Psoas muscle (tissue), 8 donors: ENCODE data around the gene ETV1. TPM values are rescaled to one million over a fixed set of nuclear protein-coding genes. Genes with fewer than 3 reads are reported as not detected.

ENCODE experiments used
- ATAC-seq, 4 donors: fragments of 200-7000 bp; cut with Tn5 transposase; one replicate each; pipeline ENCODE4 v1.9.1; 2020; ENCODE audit warnings: moderate library complexity in 3 of 4, mild to moderate bottlenecking in 2 of 4
- DNase-seq, 2 donors: peaks; one replicate each; pipeline ENCODE4 v3.0.0-alpha.2; 2020
- H3K27ac ChIP-seq: fragments of 200-600 bp; one replicate; pipeline ENCODE4 v1.8.0; 2022
- H3K27me3 ChIP-seq, 3 donors: fragments of 200-600 bp in 1 of 3; one replicate each; pipeline versions ENCODE4 v1.6.1 to v1.8.0; 2013 to 2022; ENCODE audit warnings: low read length in 2 of 3, mild to moderate bottlenecking in 2 of 3, moderate library complexity in 1 of 3; ENCODE audit not compliant: insufficient read depth in 3 of 3
- H3K36me3 ChIP-seq, 2 donors: fragments of 200-600 bp in 1 of 2; one replicate each; pipeline versions ENCODE4 v1.6.1 to v1.8.0; 2013 to 2022; ENCODE audit warnings: low read depth in 1 of 2, mild to moderate bottlenecking in 1 of 2, moderate library complexity in 1 of 2; ENCODE audit not compliant: insufficient read depth in 1 of 2
- H3K4me1 ChIP-seq: fragments of 200-600 bp; one replicate; pipeline ENCODE4 v1.8.0; 2022
- H3K4me3 ChIP-seq: fragments of 200-600 bp; one replicate; pipeline ENCODE4 v1.8.0; 2022; ENCODE audit warnings: mild to moderate bottlenecking
- H3K9me3 ChIP-seq: fragments of 200-600 bp; one replicate; pipeline ENCODE4 v1.8.0; 2022
- CTCF ChIP-seq: fragments of 200-600 bp; IDR thresholded peaks from one replicate; pipeline ENCODE4 v1.8.0; 2022; ENCODE audit warnings: antibody characterized with exemption
- WGBS, 3 donors: extraction: QIAGEN DNeasy Blood & Tissue Kit; methylation state at CpG; one replicate each; pipeline versions ENCODE4 v1.1.6 to v1.1.7; 2013; 5-methylcytosine and 5-hydroxymethylcytosine counted together
- intact Hi-C, 2 donors: fragments of 100-400 bp; cut with DNase I; formaldehyde crosslinking; loops; one replicate each; pipeline versions ENCODE4 v1.11.0 to v1.14.2; 2022
- polyA plus RNA-seq, 3 donors: library from polyadenylated mRNA; stranded (reverse); fragments of 200-250 nt; gene quantifications; one replicate each; pipeline ENCODE4 v1.2.3, GENCODE V29; 2013
- total RNA-seq, 4 donors: library from RNA; stranded (reverse); fragmentation: NEBNext Ultra II Directional in 2 of 4; extraction: Animal tissue kit (Norgen Biotek cat#: 25700) in 2 of 4; gene quantifications; one replicate each; pipeline versions ENCODE4 v1.2.1 to v1.2.4, GENCODE V29; 2021 to 2023
- donor health status: healthy with polysubstance abuse.
- donor health status: DM: no; HTN: no; CAD: no; lungs with moderate emphysema.
- donor health status: Bipolar disorder and iron deficiency.
- donor health status: healthy.
- donor health status: DM: yes; HTN: yes; CAD: no.
- donor health status: DM: no; HTN: no; CAD: no.
- donor health status: DM: no; HTN: no; CAD: no.
- donor health status: DM: yes; HTN: yes; CAD: no.

ETV1 gene
- total and polyA plus RNA-seq, 7 donors, result 0.20 to 3.8 (median 0.95) TPM

- intact Hi-C loops, result no loop called here
- Histone ChIP-seq H3K27me3 (no peaks in the 10 kb centered on the region), H3K4me3 (no peak overlapping the region), H3K27ac (no peak overlapping the region), H3K4me1 (no peaks in the 10 kb centered on the region), H3K9me3 (no peaks in the 10 kb centered on the region), H3K36me3 (no peaks in the 10 kb centered on the region)
- no peak for ATAC-seq
- no peak for TF ChIP-seq CTCF
- DNase-seq, result no peak
- WGBS, 3 donors, result 43 to 48% (median 45%) methylated on average over 2 of the region's 2 CpGs
These were observed 73.6 kb downstream of the ETV1 start for GRCh38 chr7:13915891-13916290.

GRCh38 chr7:13912715-13913278, 76.7 kb downstream of the ETV1 start:
- ATAC-seq, result no peak
- intact Hi-C loops, result no loop called here
- 51 to 54% (median 53%) methylated on average over 4 of the region's 4 CpGs for WGBS, 3 donors

GRCh38 chr7:13911909-13912308, 77.6 kb downstream of the ETV1 start:
- no peak for DNase-seq
- 42 to 64% (median 52%) methylated on average over 2 of the region's 2 CpGs for WGBS, 3 donors

More at GRCh38 chr7:13912715-13913278, 76.7 kb downstream of the ETV1 start:
- no peak for DNase-seq
- H3K27ac ChIP-seq, result no peak overlapping the region
- H3K36me3 ChIP-seq, result no peaks in the 10 kb centered on the region
- no peaks in the 10 kb centered on the region for H3K4me1 ChIP-seq
- H3K27me3 ChIP-seq, result no peaks in the 10 kb centered on the region
- no peak for TF ChIP-seq CTCF
- no peak overlapping the region for H3K4me3 ChIP-seq
- no peaks in the 10 kb centered on the region for H3K9me3 ChIP-seq

GRCh38 chr7:13910805-13911551, 78.5 kb downstream of the ETV1 start:
- Histone ChIP-seq H3K4me3 (no peak overlapping the region), H3K9me3 (no peaks in the 10 kb centered on the region), H3K27me3 (no peaks in the 10 kb centered on the region), H3K27ac (no peak overlapping the region), H3K4me1 (no peaks in the 10 kb centered on the region), H3K36me3 (no peaks in the 10 kb centered on the region)
- no peak for DNase-seq
- no peak for ATAC-seq
- intact Hi-C loops, result no loop called here
- WGBS, 3 donors, result 81 to 85% (median 84%) methylated on average over 8 of the region's 8 CpGs
- TF ChIP-seq CTCF, result no peak

More at GRCh38 chr7:13911909-13912308, 77.6 kb downstream of the ETV1 start:
- no peak for TF ChIP-seq CTCF
- ATAC-seq, result no peak
- Histone ChIP-seq H3K9me3 (no peaks in the 10 kb centered on the region), H3K27me3 (no peaks in the 10 kb centered on the region), H3K4me3 (no peak overlapping the region), H3K27ac (no peak overlapping the region), H3K4me1 (no peaks in the 10 kb centered on the region), H3K36me3 (no peaks in the 10 kb centered on the region)
- intact Hi-C loops, result no loop called here
